Mucosa of gallbladder (tissue), 1 donor: ENCODE measurements around the gene MEAK7. TPM values are rescaled to one million over a fixed set of nuclear protein-coding genes. Genes with fewer than 3 reads are reported as not detected.

Source experiments
- DNase-seq: peaks from one replicate; pipeline ENCODE4 v3.0.0-alpha.2; 2020; ENCODE audit warnings: low spot score
- total RNA-seq: library from RNA; stranded (reverse); gene quantifications from one replicate; pipeline ENCODE4 v1.2.1, GENCODE V29; 2021
- donor health status: DM: no; HTN: no; CAD: no.

MEAK7 gene
- total RNA-seq, 1 donor from 2014 or later = 22.5 TPM

- DNase-seq = no peak
Observed at GRCh38 chr16:84466692-84467091, 37.8 kb downstream of the MEAK7 start.

GRCh38 chr16:84465154-84465553, 39.3 kb downstream of the MEAK7 start:
- DNase-seq = no peak

GRCh38 chr16:84464116-84464515, 40.3 kb downstream of the MEAK7 start:
- no peak for DNase-seq

GRCh38 chr16:84463221-84463620, 41.2 kb downstream of the MEAK7 start:
- DNase-seq = no peak

- DNase-seq = no peak
Observed at GRCh38 chr16:84462296-84463210, 41.9 kb downstream of the MEAK7 start.

- DNase-seq = no peak
Observed at GRCh38 chr16:84461413-84462295, 42.8 kb downstream of the MEAK7 start.

GRCh38 chr16:84461029-84461412, 43.4 kb downstream of the MEAK7 start:
- no peak for DNase-seq

GRCh38 chr16:84460406-84461028, 43.9 kb downstream of the MEAK7 start:
- DNase-seq = no peak

GRCh38 chr16:84459941-84460405, 44.5 kb downstream of the MEAK7 start:
- no peak for DNase-seq

GRCh38 chr16:84459533-84459894, 44.9 kb downstream of the MEAK7 start:
- no peak for DNase-seq

- DNase-seq = no peak
Observed at GRCh38 chr16:84458606-84459532, 45.6 kb downstream of the MEAK7 start.

GRCh38 chr16:84455031-84455430, 49.4 kb downstream of the MEAK7 start:
- DNase-seq = no peak

Other genes starting within 250 kb of the MEAK7 start
- 92.6 TPM for gene WFDC1, start 209.8 kb downstream of the MEAK7 start, total RNA-seq
- 62.8 TPM for gene ATP2C2, start 136.1 kb downstream of the MEAK7 start, total RNA-seq
- gene COTL1, start 113.4 kb upstream of the MEAK7 start, total RNA-seq = 129 TPM
- gene KLHL36, start 143.9 kb upstream of the MEAK7 start, total RNA-seq = 76.2 TPM
- 60.8 TPM for gene USP10, start 195.3 kb upstream of the MEAK7 start, total RNA-seq